Measurements from ENCODE around the gene KCTD15.
A peak's percentile ranks its signal among the peaks of the same experiment; 100 is the strongest.

The KCTD15 gene

GRCh38 chr19:33796164-33796875 is at the start of gene KCTD15:
KCTD15 (plus strand) TSS chr19:33796870; CDS start chr19:33800455, 3,585 bp downstream.
- peak; percentile 16 for DNase-seq

GRCh38 chr19:33747273-33747672 is 49.4 kb upstream of the KCTD15 start:
- no peak for DNase-seq

GRCh38 chr19:33748231-33748630 is 48.4 kb upstream of the KCTD15 start:
- DNase-seq, result no peak

- DNase-seq, result no peak
These were observed 47.7 kb upstream of the KCTD15 start for GRCh38 chr19:33749016-33749415.

- no peak for DNase-seq
These were observed 47.0 kb upstream of the KCTD15 start for GRCh38 chr19:33749619-33750175.

- no peak for DNase-seq
These were observed 45.9 kb upstream of the KCTD15 start for GRCh38 chr19:33750587-33751435.

- no peak for DNase-seq
These were observed 45.3 kb upstream of the KCTD15 start for GRCh38 chr19:33751436-33751770.

GRCh38 chr19:33752018-33752800 is 44.5 kb upstream of the KCTD15 start:
- no peak for DNase-seq

GRCh38 chr19:33752945-33753344 is 43.7 kb upstream of the KCTD15 start:
- no peak for DNase-seq

- DNase-seq, result no peak
These were observed 42.3 kb upstream of the KCTD15 start for GRCh38 chr19:33754361-33754760.

GRCh38 chr19:33755099-33756035 is 41.3 kb upstream of the KCTD15 start:
- no peak for DNase-seq

GRCh38 chr19:33756177-33756576 is 40.5 kb upstream of the KCTD15 start:
- DNase-seq, result no peak

GRCh38 chr19:33758541-33759013 is 38.1 kb upstream of the KCTD15 start:
- DNase-seq, result no peak

- DNase-seq, result no peak
These were observed 37.3 kb upstream of the KCTD15 start for GRCh38 chr19:33759356-33759755.

- no peak for DNase-seq
These were observed 32.9 kb upstream of the KCTD15 start for GRCh38 chr19:33763633-33764371.

GRCh38 chr19:33766623-33767022 is 30.0 kb upstream of the KCTD15 start:
- DNase-seq, result no peak

GRCh38 chr19:33767898-33768413 is 28.7 kb upstream of the KCTD15 start:
- no peak for DNase-seq

GRCh38 chr19:33769208-33769607 is 27.5 kb upstream of the KCTD15 start:
- DNase-seq, result no peak

- no peak for DNase-seq
These were observed 26.6 kb upstream of the KCTD15 start for GRCh38 chr19:33770107-33770506.

- DNase-seq, result peak; percentile 65
These were observed 25.1 kb upstream of the KCTD15 start for GRCh38 chr19:33771384-33772101.
